Activated naive CD8-positive, alpha-beta T cell treated with anti-CD3 and anti-CD28 coated beads for 36 hours (primary cell): ENCODE data around the gene CHTOP. TPM values are rescaled to one million over a fixed set of nuclear protein-coding genes. Genes with fewer than 3 reads are reported as not detected.

Experiments used
- total RNA-seq, 2 experiments: library from RNA; stranded (reverse); gene quantifications; one replicate each; pipeline ENCODE4 v1.2.3, GENCODE V29; 2021

The CHTOP gene
- total RNA-seq, 2 experiments from 2014 or later = 94.3 to 98.1 TPM

Other genes with a start within 250 kb of the CHTOP start
- not detected for gene S100A8, start 243.0 kb upstream of the CHTOP start, total RNA-seq
- not detected for gene S100A7A, start 217.5 kb upstream of the CHTOP start, total RNA-seq
- gene S100A7, start 173.4 kb upstream of the CHTOP start, total RNA-seq = not detected
- gene S100A6, start 98.1 kb upstream of the CHTOP start, total RNA-seq = 100 to 1,000 TPM; 144 to 155 TPM
- gene S100A5, start 93.1 kb upstream of the CHTOP start, total RNA-seq = 1 to 10 TPM; 1.2 to 1.6 TPM
- gene S100A4, start 88.3 kb upstream of the CHTOP start, total RNA-seq = 10 to 100 TPM; 44.7 to 44.9 TPM
- gene S100A3, start 84.8 kb upstream of the CHTOP start, total RNA-seq = not detected
- under 1 TPM in 1 of 2 experiments, not detected in 1; 0.60 TPM for gene S100A2, start 68.2 kb upstream of the CHTOP start, total RNA-seq
- gene S100A16, start 20.9 kb upstream of the CHTOP start, total RNA-seq = not detected
- gene S100A14, start 17.7 kb upstream of the CHTOP start, total RNA-seq = not detected
- 1 to 10 TPM; 5.7 to 5.9 TPM for gene S100A13, start 6.6 kb upstream of the CHTOP start, total RNA-seq
- gene S100A1, start 5.6 kb upstream of the CHTOP start, total RNA-seq = not detected
- 10 to 100 TPM; 32.9 to 34.7 TPM for gene SNAPIN, start 24.6 kb downstream of the CHTOP start, total RNA-seq
- gene ILF2, start 36.9 kb downstream of the CHTOP start, total RNA-seq = 100 to 1,000 TPM; 419 to 431 TPM
- under 1 TPM in 1 of 2 experiments, not detected in 1; 0.06 TPM for gene NPR1, start 44.6 kb downstream of the CHTOP start, total RNA-seq
- gene INTS3, start 94.0 kb downstream of the CHTOP start, total RNA-seq = 10 to 100 TPM; 47.9 to 48.0 TPM
- gene SLC27A3, start 141.3 kb downstream of the CHTOP start, total RNA-seq = 1 to 10 TPM; 6.4 to 6.9 TPM